ENCODE data around the gene EML4.

GRCh38 chr2:42224422-42225067, 55.4 kb downstream of the EML4 start:
- TF ChIP-seq NBN (IDR thresholded peaks at IDR 0.05; ENCODE audit: low read depth) (no peak), ZNF407 (IDR thresholded peaks at IDR 0.05; ENCODE audit: low read depth) (no peak)
